Fibroblast of upper back skin (primary cell): ENCODE data around the gene OTOG.

Experiments used
- DNase-seq: peaks from one replicate; pipeline ENCODE4 v3.0.0-alpha.2; 2013

Gene OTOG

DNA sequence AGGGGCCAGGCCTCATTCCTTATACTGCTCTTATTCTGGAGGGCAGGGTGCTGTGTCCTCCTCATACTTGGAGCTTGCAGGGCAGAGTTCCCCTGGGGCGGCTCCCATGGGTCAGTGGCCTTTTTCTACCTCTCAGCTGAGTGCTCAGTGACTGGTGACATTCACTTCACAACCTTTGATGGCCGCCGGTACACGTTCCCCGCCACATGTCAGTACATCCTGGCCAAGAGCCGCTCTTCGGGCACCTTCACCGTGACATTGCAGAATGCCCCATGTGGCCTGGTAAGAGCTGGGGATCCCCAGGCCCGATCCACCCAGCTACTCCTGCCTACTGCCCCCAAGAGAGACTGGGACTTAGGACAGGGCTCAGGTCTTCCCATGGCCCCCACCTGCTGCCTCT lies 14.5 kb downstream of the OTOG start:
- no peak for DNase-seq

DNA sequence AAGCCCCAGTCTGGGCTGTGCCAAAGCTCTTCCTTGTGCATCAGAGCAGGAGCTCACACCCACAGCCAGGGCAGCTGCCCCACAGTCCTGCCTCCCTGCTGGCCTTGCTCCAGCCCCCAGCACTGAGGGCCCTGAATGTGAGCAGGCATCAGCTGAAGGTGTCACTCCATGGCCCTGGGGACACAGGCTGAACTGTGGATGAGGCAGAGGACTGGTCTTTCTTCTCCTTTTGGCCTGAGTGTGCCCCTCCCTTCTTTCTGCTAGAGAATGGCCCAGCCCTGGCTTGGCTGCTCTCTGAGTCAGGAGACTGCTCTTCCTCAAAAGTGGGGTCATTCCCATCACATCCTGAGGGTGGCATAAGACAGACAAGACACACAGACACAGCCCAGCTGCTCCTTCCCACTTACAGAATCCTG lies 16.2 kb downstream of the OTOG start:
- no peak for DNase-seq

DNA sequence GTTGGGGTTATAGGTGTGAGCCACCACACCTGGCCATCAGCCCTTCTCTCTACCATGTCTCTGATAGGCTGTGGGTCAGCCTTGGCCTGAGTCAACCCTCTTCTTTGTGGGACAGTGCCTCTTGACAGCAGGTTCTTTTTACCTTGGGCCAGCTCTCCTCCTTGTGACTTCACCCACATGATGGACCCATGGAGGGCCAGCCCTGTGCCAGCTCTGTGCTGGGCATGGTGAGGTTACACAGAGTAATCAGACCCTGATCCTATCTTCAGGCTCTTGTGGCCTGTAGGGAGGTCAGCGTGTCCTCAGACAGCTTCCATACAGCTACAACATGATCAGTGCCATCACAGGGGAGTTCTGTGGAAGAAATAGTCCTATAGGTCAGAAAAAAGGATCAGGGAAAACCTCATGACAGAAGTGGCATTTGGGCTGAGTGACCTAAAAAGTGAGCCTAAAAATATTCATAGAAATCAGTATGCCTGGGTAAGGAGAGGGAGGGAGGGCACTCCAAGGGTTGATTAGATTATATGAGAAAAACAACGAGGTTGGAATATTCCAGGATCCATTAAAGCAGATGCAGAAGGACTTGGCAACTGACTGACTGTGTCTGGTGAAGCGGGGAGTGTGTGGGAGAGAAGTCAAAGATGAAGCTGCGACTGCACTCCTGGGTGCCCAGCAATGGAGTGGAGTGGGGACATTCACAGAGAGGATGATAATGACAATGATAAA lies 17.1 kb downstream of the OTOG start:
- DNase-seq, result no peak

DNA sequence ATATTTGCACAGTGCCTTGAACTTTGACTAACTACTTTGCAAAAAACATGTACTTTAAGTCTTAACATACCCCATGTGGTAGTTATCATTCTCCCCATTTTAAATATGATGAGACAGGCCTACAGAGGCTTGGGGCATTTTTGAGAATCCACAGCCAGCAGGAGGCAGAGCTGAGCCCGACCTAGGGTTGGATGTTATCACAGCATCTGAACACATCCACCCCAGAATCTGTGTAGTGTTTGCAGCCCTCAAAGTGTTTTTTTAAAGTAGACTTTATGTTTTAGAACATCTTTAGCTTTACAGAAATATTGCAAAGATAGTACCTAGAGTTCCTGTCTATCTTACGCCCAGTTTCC lies 17.6 kb downstream of the OTOG start:
- no peak for DNase-seq

DNA sequence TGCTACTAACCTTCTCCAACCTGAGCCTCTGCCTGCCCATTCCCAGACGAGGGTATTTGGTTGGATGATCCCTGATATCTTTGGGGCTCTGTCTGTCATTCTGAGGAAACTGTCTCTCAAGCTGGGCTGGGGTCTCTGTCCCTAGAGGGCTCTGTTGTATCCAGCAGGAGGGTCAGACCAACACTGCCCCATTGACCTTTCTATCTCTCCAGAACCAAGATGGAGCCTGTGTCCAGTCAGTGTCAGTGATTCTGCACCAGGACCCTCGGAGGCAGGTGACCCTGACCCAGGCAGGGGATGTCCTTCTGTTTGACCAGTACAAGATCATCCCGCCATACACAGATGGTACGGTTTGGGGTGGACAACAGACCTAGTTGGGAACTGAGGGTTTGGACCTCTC lies 21.9 kb downstream of the OTOG start:
- DNase-seq, result no peak

DNA sequence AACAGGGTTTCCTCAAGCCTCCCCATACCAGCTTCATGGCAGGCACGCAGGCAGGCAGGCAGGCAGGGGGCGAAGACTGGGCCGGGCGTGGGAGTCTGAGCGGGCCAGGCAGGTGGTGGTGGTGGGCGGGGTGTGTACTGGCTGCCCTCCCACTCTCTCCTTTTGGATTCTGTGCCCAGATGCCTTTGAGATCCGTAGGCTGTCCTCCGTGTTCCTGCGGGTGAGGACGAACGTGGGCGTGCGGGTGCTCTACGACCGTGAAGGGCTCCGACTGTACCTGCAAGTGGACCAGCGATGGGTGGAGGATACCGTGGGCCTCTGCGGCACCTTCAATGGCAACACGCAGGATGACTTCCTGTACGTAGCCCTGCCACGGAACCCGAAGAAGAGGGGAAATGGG lies 23.0 kb downstream of the OTOG start:
- no peak for DNase-seq

DNA sequence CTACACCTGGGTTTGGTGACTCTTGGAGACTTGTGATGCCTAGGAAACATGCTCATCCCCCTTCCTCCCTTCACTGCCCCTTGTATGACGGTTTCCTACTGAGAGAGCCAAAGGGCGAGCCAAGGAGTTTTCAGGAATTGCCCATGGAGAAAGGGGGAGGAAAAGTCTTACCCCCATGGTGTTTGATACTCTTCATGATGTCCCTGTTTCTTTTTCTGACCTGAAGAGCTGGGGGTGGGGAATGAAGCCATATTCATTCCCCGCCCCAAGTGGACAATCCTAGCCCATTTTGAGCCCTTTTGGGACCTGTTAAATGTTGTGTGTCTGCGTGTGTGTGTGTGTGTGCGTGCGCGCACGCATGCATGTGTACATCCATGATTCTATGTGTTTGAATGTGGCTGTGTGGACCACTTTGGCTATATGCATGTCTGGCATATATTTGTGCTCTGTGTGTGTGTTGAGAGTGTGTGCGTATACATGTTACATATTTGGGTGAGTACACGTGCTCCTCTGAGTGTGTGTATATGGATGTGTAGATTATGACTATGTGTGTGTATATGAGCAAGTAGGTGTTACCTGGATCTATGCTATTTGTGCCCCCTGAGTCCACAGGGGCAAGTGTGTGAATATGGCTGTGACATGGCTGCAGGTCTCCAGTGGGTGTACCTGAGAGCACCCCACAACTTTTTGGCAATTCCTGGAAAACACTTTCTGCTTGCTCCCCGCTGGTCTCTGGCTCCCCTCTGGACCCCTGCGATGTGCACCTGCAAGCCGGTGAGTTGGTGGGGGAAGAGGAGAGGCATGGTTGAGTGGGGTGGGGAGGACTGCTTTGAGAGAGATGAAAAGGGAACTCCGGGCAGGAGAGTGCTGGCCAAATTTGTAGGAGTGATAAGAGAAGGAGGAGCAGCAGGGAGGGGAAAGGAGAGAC lies 24.6 kb downstream of the OTOG start:
- no peak for DNase-seq

DNA sequence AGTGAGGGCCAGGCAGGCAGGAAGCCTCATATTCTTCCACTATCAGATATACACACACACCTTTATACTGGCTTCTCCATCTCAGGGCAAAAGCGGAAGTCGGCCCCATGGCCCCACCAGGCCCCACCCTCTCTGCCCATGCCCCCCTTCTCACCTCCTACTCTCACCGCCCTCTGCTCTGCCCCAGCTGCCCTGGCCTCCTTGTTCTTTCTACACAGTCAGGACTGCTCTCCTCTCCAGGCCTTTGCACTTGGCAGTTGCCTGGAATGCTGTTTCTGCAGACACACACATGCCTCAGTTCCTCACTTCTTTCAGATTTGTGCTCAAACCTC lies 25.3 kb downstream of the OTOG start:
- no peak for DNase-seq

DNA sequence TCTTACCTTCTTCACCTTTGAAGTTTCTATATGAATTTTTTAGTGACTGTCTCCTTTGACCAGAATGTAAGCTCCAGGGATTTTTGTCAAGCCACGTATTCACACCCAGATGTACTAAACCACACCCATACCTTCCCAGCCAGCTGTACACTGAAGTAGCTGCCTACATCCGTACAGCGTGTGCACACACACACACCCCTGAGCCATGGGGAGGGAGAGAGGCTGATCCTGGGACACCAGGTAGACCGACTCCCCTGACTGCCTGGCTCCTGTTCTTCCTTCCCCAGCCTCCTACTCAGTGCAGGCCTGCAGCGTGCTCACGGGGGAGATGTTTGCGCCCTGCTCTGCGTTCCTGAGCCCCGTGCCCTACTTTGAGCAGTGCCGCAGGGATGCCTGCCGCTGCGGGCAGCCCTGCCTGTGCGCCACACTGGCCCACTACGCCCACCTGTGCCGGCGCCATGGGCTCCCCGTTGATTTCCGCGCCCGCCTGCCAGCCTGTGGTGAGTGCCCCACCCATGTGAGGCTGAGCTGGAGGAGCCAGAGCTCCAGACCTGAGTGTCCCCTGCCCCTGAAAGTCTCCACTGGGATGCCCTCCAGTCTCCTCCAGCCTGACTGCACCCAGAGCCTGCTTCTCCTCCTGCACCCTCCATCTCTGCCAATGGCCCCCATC lies 25.9 kb downstream of the OTOG start:
- no peak for DNase-seq

DNA sequence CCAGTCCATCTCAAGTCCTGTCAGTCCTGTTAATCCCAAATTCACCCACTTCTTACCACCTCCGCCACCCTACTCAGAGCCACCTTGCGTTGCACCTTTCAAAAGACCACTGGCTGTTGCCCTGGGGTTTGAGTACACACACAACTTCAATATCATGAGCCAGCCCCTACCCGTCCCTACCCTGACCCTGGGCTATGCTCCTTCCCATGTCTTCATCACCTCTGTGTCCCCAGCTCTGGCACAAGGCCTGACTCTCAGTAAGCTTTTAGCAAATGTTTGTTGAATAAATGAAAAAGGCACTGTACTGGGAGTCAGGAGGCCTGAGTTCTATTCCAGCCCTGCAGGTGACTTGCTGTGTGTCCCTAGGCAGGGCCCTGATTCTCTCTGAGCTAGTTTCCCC lies 26.5 kb downstream of the OTOG start:
- DNase-seq, result no peak

DNA sequence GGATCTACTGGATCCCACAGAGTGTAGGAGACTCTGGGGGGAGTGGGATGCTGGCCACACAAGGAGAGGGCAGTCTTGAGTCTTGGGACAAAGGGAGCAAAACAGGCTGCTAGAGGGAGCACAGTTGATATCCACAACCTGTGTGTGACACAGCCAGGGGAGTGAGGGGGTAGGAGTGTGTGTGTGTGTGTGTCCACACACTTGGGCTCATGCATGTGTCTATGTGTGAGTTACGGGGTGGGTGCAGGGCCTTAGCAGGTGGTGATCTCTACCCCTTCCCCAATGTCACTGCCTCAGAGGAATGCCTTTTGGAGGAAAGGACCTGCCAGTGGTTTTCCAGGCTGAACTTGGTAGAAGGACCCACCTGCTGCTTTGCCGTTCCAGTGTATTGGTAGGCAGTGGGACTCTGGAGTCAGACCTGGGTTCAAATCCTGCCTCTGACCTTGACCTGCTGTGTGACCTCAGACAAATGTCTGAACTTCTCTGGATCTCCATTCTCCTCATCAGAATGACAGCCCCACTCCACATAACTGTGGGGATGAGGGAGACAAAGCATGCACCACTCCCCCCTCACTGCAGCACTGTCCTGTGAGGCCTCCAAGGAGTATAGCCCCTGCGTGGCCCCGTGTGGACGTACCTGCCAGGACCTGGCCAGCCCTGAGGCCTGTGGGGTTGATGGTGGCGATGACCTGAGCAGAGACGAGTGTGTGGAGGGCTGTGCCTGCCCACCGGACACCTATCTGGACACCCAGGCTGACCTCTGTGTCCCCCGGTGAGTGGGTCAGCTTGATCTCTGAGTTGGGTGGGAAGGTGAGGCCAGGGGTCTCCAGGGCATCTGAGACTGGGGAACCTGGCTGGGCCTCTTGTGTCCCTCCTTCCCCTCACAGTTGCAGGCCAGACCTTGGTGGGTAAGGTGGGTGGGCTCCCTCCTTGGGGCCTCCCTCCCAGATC lies 27.4 kb downstream of the OTOG start:
- no peak for DNase-seq

DNA sequence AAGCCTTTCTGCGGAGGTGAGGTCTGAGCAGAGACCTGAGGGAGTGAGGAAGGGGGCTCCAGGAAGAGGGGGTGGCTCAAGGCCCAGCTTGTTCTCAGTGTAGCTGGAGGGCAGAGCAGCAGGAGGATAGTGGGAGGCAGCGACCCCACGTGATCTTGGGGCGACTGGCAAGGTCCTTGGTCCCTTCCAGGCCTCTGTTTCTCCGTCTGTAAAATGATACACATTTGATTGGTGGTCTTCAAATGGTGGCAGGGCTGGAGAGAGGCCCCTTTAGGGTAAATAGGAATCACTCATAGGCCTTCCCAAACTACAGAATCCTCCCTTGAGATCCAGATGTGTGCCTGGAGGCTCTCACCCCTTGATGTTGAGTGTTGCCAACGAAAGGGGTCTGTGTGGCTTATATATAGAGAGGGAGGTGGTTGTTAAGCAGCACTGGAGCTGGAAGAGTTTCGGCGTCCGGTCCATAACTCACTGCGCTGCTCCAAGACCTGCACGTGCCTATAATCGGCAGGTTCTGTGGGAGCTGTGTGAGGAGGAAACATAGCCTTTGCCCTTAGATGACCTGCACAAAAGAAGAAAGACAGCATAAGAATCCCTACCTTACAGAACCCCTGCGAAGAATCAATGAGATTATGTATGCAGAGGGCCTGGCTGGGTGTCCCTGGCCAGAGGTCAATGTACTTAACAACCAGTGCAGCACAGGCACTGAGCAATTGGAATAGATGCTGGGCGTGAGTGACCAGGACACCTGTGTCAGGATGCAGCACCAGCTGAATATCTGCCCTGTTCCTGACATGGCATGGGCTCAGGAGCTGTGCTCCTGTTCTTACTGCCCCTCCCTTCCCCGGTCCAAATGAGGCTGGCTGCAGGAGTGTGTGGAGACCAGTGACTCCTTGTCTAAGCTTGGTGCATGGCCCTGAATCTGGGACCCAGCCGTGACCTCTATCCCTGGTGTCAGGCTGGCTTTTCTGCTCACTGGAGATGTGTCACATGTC lies 28.7 kb downstream of the OTOG start:
- no peak for DNase-seq

DNA sequence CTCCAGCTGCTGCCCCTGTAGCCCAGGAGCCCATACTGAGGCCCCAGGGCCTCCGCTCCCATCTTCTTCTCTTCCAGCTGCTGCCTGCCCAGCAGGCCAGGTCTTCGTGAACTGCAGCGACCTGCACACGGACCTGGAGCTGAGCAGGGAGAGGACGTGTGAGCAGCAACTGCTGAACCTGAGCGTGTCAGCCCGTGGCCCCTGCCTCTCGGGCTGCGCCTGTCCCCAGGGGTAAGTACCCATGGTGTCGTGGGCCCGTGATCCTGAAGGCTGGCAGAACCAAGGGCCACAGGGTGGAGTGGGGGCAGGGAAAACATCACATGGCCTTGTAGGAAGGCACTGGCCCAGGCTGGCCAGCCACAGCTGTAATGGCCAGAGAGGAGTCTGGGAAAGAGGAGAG lies 31.2 kb downstream of the OTOG start:
- no peak for DNase-seq

DNA sequence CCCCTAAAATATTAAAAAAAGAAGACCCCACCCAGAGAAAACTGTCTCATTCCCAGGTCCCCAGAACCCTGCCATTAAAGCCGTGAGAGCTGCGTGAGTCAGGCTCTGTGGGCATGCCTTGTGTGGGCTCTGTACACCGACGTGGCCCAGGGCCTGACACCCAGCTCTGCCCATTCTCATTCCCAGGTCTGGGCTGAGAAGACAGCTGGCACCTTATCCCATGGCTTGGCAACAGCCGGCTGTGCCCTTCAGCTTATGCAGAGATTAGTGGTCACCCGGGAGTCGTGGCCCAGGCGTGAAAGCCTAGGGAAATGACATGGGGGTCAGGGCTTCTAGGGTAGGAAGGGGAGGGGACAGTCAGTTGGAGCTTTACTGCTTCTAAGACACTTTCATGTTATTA lies 31.9 kb downstream of the OTOG start:
- no peak for DNase-seq

DNA sequence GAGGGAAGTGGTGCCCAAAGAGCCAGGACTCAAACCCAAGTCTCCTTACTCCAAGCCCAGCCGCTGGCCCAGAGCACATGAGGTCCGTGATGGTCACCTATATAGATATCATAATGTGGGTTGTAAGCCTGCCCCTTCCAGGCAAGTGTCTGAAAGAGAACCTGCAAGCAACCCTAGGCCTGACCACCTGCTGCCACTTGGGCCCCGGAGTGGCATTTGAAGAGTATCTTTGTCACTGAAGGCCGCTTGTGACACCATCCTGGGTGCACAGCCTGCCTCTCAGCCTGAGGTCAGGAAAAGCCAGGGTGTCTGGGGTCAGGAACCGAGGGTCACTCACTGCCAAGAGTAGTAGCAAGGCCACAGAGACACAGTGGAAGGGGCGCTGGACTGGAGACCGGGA lies 32.4 kb downstream of the OTOG start:
- no peak for DNase-seq

DNA sequence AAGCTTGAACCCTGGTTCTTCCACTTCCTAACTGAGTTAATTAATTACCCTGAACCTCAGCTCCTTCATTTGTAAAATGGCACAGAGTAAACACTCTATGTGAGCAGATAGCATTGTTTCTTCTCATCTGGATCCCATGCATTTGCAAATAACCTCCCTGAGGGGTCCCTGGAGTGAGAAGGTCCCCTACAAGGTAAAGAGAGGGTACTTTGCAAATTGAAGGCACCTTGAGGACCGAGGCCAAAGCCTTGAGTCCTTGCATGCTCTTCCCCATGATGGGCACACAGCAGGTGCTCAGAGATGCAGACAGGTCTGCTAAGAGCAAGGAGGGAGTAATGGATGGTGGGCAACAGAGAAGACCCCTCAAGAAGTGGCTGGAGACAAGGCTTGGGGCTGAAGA lies 33.2 kb downstream of the OTOG start:
- DNase-seq, result no peak

DNA sequence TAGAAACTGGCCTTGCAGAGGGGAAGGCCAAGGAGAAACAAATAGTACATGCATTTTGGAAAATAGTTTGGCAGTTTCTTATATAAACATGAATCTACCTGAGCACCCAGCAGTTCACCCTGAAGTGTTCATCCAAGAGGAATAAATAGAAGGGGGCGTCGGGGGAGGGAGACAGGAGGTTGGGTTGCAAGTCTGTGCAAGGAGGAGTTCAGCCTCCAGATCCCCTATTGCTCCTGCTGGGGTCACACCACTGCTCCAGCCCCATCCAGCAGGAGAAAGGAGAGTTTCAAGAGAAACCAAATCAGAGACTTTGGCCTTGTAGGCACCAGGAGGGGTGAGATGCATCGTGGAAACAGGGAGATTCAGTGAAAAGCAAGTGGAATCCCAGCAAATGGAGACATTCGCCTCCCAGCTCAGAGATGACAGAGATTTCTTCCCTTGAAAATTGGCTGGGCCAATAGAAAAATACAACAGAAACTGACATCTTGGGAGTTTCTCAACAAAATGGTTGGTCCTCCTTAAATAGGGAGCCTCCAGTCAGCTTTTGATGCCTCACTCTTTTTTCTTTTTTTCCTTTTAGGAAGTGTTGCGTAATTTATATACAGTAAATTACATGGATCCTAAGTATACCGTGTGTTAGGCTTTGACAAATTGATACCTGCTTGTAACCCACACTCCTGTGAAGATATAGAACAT lies 34.1 kb downstream of the OTOG start:
- DNase-seq, result no peak

DNA sequence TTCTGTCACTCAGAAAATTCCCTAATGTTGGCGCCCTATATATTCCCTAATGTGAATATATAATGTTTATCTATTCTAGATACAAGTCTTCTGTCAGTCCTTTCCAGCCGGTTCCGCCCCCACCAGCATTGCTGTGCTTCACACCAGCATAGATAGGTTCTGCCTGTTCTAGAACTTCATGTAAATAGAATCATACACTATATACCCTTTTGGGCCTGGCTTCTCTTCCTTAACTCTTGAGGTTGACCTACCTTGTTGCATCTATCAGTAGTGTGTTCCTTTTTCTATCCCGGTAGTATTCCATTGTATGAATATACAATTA lies 34.6 kb downstream of the OTOG start:
- DNase-seq, result no peak

DNA sequence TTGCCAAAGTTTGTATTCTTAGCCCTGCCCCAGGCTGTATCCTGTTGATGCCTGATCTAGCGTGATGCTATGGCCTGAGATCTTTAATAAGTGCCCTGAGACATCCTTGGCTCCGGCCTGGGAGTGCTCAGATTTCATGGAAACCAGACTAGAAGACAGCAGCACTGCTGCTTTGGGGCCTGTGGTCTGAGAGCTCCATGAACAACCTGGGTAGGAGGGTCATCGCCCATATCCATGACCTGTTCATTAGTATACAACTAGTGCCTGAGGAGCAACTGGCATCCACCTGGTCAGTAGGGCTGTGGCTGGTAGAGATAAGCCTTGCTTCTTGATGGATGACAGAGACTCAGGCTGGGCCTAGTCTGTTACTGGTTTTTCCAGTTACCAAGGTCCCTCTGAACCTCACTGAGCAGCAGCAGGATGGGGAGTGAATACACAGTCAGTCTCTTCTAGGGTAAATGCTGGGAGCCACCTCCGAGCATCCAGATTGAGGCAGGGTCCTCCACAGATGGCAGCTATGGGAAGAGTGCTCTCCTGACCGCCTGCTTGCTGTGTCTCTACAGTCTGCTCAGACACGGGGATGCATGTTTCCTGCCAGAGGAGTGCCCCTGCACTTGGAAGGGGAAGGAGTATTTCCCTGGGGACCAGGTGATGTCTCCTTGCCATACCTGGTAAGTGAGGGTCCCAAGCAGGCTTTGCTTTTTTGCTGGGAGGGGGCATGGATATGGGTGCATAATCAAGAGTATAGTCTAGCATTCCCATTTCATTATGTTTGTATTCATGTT lies 39.0 kb downstream of the OTOG start:
- no peak for DNase-seq

DNA sequence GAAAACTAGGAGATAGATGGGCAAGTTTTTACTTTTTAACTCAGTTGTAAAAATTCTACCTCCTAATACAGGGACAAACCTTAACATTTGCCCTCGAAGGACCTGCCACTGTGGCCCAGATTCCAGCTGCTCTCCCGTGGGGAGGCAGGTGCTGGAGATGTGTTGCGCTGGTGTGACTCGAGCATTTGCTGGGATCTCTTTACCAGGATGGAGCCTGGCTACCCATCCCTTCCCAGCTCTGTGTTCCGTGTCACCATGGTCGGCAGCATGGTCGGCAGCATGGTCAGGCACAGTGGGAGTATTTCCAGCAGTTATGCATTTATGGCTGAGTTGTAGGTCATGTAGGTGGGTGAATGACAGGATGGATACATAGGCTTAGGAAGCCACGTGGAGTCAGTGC lies 41.1 kb downstream of the OTOG start:
- DNase-seq, result no peak
